Fibroblast of skin of back (primary cell): ENCODE measurements around the gene NAPB. TPM values are rescaled to one million over a fixed set of nuclear protein-coding genes. Genes with fewer than 3 reads are reported as not detected.
A peak's percentile ranks its signal among the peaks of the same experiment; 100 is the strongest.
"Not testable (repeated sequence)": the region's sequence is repeated elsewhere in the genome, so short reads cannot be mapped to it uniquely, and the experiment has no call there.

ENCODE experiments used
- DNase-seq: peaks from one replicate; pipeline ENCODE4 v3.0.0-alpha.2; 2013
- polyA plus RNA-seq, 2 experiments: library from polyadenylated mRNA; unstranded; fragments of 120-200 nt; gene quantifications; one replicate each; pipeline ENCODE4 v1.2.1, GENCODE V29; 2013; ENCODE audit not compliant: insufficient read length in 2 of 2

The NAPB gene
- 5.3 TPM for polyA plus RNA-seq (2013, experiment 1 of 2; ENCODE audit: insufficient read length)
- polyA plus RNA-seq (2013, experiment 2 of 2; ENCODE audit: insufficient read length), result 4.0 TPM

GRCh38 chr20:23420943-23421931, at the start of gene NAPB:
NAPB (minus strand) TSS chr20:23421488; CDS start chr20:23421402, 86 bp downstream.
- DNase-seq, result peak; percentile 92

- DNase-seq, result not testable (repeated sequence)
These were observed 45.7 kb upstream of the NAPB start for GRCh38 chr20:23466961-23467360.

- no peak for DNase-seq
These were observed 39.9 kb upstream of the NAPB start for GRCh38 chr20:23461180-23461579.

GRCh38 chr20:23459461-23460150, 38.3 kb upstream of the NAPB start:
- no peak for DNase-seq

GRCh38 chr20:23456873-23457272, 35.6 kb upstream of the NAPB start:
- no peak for DNase-seq

- no peak for DNase-seq
These were observed 35.1 kb upstream of the NAPB start for GRCh38 chr20:23456409-23456808.

- DNase-seq, result no peak
These were observed 34.4 kb upstream of the NAPB start for GRCh38 chr20:23455639-23456038.

GRCh38 chr20:23454816-23455215, 33.5 kb upstream of the NAPB start:
- DNase-seq, result no peak

- no peak for DNase-seq
These were observed 32.6 kb upstream of the NAPB start for GRCh38 chr20:23453549-23454543.

GRCh38 chr20:23452776-23453175, 31.5 kb upstream of the NAPB start, which contains the start of gene CST11:
CST11 (minus strand) TSS chr20:23452876; CDS start chr20:23452811, 65 bp downstream.
- DNase-seq, result no peak

- DNase-seq, result no peak
These were observed 30.7 kb upstream of the NAPB start for GRCh38 chr20:23451956-23452487.

GRCh38 chr20:23450877-23451276, 29.6 kb upstream of the NAPB start:
- no peak for DNase-seq

- peak; percentile 9 for DNase-seq
These were observed 28.1 kb upstream of the NAPB start for GRCh38 chr20:23449421-23449820.

GRCh38 chr20:23448167-23448566, 26.9 kb upstream of the NAPB start:
- DNase-seq, result no peak

- peak; percentile 24 for DNase-seq
These were observed 25.2 kb upstream of the NAPB start for GRCh38 chr20:23446505-23446904.

- peak; percentile 96 for DNase-seq
These were observed 24.4 kb upstream of the NAPB start for GRCh38 chr20:23445596-23446217.

GRCh38 chr20:23444859-23445258, 23.6 kb upstream of the NAPB start:
- no peak for DNase-seq

- DNase-seq, result no peak
These were observed 21.1 kb upstream of the NAPB start for GRCh38 chr20:23442436-23442835.

GRCh38 chr20:23441850-23442313, 20.6 kb upstream of the NAPB start:
- DNase-seq, result peak; percentile 74

GRCh38 chr20:23440004-23440403, 18.7 kb upstream of the NAPB start:
- no peak for DNase-seq

- no peak for DNase-seq
These were observed 17.4 kb upstream of the NAPB start for GRCh38 chr20:23438661-23439060.
